Measurements from ENCODE around the gene SLC43A1. TPM values are rescaled to one million over a fixed set of nuclear protein-coding genes. Genes with fewer than 3 reads are reported as not detected.
A peak's percentile ranks its signal among the peaks of the same experiment; 100 is the strongest.
"Not testable (repeated sequence)": the region's sequence is repeated elsewhere in the genome, so short reads cannot be mapped to it uniquely, and the experiment has no call there.

Gene SLC43A1
- polyA plus RNA-seq, 1 donor: 7.2 TPM

DNA sequence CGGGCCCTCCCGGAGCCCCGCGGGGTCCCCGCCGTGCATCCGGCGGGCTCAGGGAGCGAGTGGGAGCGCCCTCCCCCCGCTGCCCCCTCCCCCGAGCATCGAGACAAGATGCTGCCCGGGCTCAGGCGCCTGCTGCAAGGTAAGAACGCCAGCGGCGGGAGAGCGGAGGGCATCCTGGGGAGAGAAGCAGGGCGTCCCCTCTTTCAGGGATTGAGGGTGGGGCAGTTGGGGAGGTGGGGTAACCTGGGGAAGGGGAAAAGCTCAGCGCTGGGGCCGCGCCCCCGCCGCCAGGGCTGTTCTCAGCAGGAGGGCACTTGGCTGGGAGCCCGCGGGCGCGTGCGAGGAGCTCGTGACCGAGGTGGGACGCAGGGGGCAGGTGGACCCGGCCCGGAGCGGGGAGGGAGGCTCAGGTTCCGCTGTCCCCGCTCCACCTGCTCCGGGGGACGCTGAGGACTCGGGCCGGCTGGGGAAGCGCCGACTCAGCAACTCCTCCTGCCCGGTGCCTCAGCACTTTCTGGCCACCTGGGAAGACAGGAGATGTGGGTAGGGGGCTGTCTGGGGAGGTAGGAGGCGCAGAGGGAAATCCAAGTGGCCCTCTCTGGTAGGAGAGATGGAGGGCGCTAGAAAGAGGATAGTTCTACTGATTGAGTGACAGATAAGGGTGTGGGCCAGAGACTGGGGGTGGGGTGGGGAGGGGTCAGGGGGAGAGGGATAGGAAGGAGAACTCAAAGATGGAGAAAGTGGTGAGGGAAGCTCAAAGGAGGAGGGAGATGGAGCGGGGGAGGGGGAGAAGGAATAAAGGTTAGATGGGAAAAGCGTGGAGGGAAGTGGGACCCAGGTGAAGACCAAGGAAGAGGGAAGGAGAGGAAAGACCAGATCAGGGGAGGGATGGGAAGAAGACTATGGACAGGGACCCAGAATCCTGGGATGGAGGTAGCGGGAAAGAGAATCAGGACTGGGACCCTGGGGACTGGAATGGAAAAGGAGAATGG is 54.4 kb downstream of the SLC43A1 start:
- DNase-seq: no peak

DNA sequence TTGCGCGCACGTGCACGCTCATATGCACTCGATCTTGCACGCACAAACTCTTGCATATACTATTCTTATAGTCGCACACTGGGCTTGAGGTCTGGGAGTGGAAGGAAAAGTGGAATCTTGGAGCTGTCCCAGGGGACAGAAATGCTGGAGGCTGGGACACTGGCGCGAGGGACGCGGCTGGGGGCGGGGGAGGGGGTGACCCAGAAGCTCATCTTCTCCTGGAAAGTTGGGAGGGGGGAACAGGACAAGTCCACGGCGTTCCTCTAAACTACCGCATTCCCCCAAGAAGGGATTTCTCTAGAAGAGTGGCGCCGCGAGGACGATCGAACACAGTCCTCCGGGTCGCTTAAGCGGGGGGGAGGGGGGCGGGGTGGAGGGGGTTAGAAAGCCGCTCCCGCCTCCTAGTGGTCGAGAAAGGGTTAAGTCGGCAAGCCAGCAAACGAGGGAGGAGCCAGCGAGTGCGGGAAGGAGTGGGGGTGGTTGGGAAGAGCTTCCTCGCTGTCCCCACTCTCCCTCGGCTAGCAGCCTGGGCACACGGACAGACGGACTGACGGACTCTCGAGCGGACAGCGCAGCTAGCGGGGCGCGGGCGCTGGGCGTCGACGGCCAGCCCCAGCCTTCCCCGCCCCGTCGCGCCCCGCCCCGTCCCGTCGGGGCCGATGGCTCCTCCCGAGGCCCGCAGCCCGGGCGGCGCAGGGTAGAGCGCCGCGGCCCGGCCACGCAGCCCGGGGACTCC is 55.3 kb downstream of the SLC43A1 start, which contains the start of gene RTN4RL2:
TSS of gene RTN4RL2 (plus strand) at position 507 of the 736 bp plus-strand sequence. CDS start 338 bp downstream, outside the sequence.
- DNase-seq: no peak

DNA sequence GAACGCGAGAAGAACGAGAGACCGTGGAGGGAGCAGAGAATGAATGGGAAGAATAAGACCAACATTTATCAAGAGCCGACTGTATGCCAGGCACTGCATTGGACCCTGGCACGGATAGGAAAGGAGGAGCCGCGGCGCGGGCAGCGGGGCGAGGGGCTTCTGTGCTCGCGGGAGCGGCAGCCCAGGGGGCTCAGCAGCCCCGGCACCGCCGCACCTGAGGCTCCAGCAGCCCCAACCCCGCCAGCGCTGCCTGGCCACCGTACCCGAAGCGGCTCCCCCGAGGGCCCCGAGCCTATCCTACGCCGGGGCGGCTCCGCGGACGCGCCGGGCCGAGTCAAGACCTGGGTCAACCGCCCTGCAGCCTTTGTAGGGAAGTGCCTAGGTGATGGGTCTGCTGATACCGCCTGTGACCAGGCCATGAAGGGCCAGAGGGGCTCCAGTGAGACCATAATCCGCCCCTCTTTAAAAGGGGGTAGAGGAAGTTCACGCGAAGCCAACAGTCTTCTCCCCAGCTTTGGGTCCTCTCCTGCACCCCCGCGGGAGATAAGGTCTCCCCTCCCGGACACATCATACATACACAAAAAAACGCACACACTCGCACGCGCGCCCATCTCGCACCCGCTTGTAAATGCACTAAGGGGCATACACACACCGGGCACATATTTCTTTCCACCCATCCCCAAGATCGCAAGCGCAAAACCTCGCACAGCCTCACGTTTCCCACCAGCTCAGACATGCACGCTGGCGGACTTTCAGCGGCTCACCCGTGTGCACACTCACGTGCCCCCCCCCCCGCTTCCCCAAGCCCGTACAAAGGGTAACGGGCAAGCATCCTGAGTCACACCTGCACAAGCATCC is 56.1 kb downstream of the SLC43A1 start:
- DNase-seq: no peak

DNA sequence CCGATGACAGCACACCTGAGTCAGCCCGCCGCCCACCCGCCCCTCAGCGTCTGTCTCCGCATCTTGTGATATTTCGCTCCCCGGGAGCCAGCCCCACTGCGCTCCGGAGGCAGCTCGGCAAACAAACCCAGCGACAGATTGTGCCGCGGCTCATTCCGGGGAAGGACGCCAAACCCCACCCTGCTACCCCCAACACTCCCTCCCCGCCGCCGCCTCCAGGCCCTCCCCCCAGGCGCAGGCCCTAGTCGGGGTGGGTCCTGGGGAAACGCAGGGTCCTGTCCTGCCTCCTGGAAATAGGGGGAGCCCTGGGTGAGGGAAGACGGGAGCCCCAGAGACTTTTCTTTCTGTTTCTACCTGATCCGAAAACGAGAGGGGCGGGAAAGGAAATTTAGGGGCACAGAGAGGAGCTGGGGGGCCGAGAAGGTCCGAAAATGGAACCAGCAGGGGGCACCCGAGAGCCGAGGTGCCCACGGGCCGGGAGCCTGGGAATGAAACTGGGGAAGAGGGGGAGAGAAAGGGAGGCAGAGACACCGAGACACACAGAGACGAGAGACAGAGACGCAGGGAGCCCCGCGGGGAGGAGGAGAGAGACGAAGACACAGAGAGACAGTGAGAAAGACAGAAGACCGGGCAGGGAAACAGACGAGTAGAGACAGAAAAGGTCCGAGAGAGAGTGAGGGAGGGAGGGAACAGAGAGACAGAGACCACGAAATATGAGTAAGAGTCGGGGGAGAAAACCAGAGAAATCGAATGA is 56.9 kb downstream of the SLC43A1 start:
- DNase-seq: no peak

DNA sequence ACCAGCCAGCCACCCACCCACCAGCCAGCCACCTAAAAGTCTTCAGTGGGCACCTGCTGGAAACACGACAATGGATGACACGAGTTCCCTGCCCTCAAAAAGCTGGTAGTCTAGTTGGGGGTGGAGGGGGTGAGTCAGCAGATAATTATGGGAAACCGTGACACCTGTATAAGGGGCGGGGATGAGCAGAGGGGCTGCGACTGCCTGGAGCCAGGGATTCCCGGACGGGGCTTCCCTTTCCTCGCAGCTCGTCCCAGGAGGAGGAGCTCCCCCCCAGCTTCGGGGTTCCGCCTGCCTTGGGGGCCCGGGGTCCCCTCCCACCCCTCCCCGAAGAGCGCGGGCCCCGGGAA is 57.5 kb downstream of the SLC43A1 start:
- no peak for DNase-seq

DNA sequence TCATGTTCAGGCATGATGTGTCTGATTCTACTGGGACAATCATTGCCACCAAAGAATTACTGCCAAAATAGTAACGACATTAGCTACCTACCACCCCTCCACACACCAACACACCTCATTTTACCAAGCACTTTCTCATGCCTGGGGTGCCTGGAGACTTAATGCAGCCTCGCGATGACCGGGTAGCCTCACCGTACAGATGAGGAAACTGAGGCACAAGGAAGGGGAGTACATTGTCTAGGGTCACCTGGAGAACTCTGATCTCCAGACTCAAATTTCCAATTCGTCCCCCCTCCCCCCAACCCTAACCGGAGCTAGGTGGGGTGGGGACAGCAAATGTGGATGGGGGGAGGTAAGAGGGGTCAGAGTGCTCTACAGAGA is 57.9 kb downstream of the SLC43A1 start:
- no peak for DNase-seq

DNA sequence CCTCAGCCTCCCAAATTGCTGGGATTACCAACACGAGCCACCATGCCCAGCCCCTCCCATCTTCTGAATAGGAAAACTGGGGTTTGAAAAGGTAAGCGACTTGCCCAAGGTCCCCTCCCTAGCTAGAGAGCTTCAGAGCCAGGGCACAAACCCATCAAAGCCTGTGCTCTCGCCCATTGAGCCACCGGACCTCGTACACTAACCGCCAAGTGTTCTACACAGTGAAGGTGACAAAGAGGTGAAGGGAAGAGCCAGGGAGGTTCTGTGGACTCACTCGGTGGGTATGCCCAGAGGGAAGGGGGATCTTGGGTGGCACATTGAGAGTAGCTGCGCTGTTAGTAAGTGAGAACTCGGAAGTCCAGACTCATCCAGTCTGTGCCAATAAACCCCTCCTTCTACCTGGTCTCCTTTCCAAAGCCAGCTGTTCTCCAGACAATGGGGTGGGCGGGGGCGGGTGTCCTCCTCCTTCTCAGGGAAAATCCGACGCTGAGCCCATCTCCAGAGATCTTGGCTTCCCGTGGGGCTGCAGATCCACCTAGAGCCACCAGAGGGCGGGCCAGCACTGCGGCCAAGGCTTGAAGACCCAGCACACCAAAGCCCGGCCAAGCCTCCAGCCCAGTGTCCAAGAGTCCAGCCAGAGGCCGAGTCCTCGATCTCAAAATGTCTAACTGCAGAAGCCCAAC is 58.4 kb downstream of the SLC43A1 start:
- peak; percentile 83 for DNase-seq

DNA sequence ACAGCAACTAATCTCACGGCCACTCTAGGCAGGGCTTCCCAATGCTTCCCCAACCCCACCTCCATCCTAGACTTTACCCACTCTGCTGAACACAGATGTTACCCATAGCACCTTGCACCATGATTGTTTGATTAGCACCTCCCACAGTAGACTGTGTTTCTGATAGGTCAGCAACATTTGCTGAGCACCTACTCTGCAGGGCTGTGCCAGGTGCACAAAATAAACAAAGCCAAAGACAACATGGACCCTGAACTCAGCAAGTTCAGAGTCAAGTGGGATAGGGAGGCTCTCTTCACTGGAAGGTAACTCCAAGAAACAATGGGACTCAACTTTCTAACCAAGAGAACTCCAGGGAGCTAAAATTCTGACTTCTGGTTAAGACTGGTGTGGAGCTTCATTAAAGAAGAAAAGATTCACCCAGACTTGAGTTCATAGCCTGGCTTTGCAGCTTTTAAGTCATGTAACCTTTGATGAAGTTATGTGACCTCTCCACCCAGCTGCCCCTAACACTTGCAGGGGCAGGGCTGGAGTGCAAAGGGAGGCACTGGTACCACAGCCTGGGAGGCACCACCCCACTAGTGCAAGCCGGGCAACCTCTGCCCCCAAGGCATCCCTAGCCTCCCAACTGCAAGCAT is 61.8 kb downstream of the SLC43A1 start:
- DNase-seq: no peak

DNA sequence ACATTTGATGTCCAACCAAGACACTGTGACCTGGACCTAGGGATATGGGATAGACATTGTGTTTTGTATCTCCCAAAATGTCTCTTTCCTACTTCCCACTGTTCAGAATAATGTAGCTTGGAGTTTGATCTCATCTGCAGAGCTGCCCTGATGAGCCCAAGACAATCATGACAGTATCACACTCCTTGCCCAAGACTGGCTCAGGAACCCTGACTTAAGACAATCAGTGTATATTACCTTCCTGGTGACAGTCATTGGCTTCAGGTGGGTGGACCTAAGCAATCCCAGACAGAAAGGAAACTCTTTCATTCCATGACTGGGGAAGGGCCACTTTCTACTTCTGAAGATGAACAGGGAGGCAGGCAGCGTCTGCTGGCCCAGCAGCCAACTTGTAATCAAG is 69.4 kb downstream of the SLC43A1 start:
- no peak for DNase-seq

DNA sequence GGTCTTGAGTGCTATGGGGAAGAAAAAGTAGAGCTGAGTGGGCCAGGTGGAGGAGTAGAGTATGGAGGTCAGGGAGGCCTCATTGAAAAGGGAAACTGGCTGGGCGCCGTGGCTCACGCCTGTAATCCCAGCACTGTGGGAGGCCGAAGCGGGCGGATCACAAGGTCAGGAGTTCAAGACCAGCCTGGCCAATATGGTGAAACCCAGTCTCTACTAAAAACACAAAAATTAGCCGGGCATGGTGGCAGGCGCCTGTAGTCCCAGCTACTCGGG is 70.4 kb downstream of the SLC43A1 start:
- not testable (repeated sequence) for DNase-seq

DNA sequence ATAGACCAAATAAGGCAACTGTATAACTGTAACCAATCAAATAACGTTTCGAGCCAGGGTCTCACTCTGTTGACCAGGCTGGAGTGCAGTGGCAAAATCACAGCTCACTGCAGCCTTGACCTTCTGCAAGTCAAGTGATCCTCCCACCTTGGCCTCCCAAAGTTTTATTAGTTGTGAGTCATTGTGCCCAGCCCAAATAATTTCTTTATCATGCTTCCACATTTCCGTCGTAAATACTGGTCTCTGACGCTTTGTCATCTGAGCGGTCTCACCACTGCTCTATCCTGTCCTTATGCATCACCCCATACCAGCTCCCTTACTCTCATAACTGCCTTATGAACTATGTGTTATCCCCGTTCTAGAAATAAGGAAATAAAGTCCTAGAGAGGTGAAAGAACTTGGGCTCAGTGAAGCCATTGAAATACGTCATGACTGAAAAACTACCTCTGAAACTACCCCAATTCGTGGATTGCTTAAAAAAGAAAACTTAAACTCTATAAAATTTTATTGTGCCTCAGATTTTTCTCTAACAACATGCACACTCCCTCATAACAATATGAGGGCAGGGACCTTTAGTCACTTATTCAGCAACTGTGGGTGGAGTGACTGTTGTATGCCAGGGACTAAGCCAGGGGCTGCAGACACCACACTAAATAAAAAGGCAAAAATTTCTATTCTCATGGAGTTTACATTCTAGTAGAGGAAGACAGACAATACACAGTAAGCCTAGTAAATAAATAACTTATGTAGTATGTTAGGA is 71.0 kb downstream of the SLC43A1 start:
- no peak for DNase-seq

DNA sequence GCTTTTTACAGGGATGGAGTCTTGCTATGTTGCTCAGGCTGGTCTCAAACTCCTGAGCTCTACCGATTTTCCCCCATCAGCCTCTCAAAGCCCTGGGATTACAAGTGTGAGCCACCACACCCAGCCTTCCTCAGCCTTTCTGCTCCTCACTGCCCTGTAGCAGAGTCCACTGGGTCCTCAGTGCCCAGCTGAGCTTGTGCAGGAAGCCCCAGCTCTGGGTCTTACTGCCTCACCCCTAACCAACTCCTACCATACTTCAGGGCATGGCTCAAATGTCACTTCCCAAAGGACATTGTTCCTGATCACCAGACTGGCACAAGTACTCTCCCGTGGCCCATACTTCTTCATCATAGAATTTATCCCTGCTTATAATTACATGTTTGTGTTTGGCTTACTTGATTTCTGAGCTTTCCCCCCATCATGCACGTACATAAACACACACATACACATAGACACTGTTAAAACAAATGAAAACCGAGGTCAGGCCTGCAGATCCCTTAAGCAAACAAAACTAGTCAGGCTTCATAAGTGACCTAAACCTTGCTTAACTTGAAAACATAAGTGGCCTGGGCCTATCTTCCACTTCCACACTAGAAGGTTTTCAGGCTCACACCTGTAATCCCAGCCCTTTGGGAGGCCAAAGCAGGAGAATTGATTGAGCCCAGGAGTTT is 74.6 kb downstream of the SLC43A1 start:
- no peak for DNase-seq

DNA sequence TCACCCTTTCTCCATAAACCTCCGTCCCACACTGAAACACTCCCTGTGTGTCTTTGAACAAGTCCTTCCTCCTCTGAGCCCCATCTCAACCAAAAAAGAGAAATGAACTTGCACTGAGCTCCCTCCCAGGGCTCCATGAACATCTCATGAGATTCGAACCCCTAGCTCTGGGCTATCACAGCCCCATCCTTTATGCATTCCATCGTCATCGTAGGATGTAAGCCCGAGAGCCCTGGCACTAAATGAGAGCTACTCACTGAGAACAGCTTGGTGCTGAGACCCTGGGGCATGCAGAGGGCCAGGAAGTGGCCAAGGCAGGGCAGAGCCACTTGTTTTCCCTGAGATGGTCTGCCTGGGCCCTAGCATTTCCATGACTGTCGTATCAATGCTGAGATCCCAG is 75.7 kb downstream of the SLC43A1 start:
- DNase-seq: no peak

DNA sequence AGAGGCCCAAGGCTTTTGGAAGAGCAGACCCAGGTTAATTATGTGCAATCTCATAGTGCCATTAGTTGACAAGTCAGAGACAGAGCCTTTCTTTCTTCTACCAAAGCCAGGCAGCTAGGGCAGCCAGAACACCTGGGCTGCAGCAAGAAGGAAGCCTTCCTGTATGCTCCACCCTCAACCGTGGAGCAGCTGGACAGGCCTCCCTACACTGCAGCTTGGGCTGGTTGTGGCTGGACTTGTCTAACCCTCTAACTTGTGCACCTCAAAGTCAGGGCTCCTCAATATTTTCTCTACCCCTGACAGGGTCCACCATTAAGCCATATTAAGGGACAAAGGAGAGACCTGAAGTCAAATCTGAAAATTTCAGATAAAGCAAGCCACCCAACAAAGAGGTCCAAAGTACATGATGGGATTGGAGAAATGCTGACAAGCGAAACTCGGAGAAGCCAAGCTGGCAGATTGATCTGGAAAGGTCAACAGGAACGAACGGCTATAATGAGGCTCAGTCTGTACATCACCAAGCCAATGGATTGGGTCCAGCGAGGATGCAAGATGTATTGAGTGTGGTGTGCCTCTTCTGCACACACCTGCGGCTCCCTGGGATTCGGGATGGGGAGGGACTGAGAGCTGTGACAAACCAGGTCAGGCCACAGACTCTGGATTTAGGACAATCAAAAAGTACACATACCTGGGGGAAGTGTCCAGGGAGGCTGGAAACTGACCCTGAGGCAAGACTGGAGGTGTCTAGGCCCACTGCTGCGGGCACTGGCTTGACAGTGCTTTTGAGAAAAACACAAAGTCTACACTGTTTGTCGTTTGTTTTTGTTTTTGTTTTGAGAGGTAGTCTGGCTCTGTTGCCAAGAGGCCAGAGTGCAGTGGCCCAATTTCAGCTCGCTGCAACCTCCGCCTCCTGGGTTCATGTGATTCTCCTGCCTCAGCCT is 76.9 kb downstream of the SLC43A1 start:
- DNase-seq: no peak

DNA sequence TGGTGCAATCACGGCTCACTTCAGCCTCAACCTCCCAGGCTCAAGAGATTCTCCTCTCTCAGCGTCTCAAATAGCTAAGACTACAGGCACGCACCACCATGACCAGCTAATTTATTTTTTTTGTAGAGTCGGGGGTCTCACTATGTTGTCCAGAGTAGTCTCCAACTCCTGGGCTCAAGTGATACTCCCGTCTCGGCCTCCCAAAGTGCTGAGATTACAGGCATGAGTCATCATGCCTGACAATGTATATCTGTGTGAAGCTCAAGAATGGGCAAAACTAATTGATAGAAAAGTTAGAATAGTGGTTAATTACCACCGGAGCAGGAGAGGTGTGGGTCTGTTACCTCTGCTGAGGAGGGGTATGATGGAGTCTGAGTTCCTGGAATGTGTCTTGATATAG is 79.5 kb downstream of the SLC43A1 start:
- DNase-seq: no peak

DNA sequence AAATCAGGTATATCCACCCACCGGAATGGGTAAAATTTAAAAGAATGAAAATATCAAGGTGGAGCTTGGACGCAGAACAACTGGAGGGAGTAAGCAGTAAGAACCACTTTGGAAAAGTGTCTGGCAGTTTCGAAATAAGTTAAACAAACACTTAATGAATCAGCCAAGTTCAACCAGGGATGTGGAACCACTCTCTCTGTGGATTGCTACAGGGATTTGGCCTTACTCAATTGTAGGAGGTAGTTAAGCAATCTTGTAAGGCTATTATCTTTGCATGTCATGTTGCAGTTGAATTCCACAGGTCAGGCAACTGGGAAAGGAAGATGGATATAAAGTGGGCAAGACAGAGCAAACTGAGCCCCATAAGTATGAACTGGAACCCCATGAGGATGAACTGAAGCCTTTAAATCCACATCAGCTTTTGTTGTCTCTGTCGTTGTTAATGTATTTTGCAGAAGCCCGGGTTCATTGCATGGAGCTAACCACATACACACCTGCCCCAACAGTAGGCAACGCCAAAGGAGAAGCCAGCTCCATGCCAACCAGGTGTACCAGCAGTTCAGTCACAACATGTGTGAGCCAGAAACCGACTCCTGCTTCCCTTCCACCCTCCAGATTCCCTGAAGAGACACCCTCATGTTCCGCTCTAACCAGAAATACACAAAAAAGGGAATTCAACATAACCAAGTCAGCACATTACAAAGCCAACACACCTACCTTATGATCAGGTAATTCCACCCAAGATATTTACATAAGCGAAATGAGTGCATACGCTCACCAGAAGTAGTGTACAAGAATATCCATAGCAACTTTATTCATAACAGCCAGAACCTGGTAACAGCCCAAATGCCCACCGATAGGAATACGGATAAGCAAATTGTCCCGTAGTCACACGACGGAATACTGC is 80.6 kb downstream of the SLC43A1 start:
- DNase-seq: no peak
